ENCODE measurements around the gene BLTP3B.

Gene BLTP3B

GRCh38 chr12:100165356-100165755, 22.7 kb upstream of the BLTP3B start:
- Mint-ChIP-seq H3K4me1 (peaks cover 39% of the 10 kb centered on the region), H3K27me3 (ENCODE audit: low read depth) (peaks cover 10% of the 10 kb centered on the region), H3K4me3 (no peak overlapping the region), H3K27ac (no peak overlapping the region), H3K36me3 (ENCODE audit: low read depth) (peaks cover 4% of the 10 kb centered on the region), H3K9me3 (no peaks in the 10 kb centered on the region)
- TF ChIP-seq, protein P1, sequence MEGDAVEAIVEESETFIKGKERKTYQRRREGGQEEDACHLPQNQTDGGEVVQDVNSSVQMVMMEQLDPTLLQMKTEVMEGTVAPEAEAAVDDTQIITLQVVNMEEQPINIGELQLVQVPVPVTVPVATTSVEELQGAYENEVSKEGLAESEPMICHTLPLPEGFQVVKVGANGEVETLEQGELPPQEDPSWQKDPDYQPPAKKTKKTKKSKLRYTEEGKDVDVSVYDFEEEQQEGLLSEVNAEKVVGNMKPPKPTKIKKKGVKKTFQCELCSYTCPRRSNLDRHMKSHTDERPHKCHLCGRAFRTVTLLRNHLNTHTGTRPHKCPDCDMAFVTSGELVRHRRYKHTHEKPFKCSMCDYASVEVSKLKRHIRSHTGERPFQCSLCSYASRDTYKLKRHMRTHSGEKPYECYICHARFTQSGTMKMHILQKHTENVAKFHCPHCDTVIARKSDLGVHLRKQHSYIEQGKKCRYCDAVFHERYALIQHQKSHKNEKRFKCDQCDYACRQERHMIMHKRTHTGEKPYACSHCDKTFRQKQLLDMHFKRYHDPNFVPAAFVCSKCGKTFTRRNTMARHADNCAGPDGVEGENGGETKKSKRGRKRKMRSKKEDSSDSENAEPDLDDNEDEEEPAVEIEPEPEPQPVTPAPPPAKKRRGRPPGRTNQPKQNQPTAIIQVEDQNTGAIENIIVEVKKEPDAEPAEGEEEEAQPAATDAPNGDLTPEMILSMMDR (IDR thresholded peaks at IDR 0.05; ENCODE audit: unreplicated experiment in 3 of 3), result no peak

- H3K4me3 Mint-ChIP-seq, result peak overlapping the region; percentile 78 to 84 (median 82)
- no peaks in the 10 kb centered on the region for H3K9me3 Mint-ChIP-seq
- TF ChIP-seq, protein P1 (IDR thresholded peaks at IDR 0.05; ENCODE audit: unreplicated experiment in 3 of 3), result no peak
- peaks cover 10% of the 10 kb centered on the region for H3K27me3 Mint-ChIP-seq (ENCODE audit: low read depth)
- H3K4me1 Mint-ChIP-seq, result peaks cover 42% of the 10 kb centered on the region
- peak overlapping the region; percentile 61 to 88 (median 86) for H3K27ac Mint-ChIP-seq
- peaks cover 4% of the 10 kb centered on the region for H3K36me3 Mint-ChIP-seq (ENCODE audit: low read depth)
Observed at GRCh38 chr12:100164153-100164704, 21.6 kb upstream of the BLTP3B start.

DNA sequence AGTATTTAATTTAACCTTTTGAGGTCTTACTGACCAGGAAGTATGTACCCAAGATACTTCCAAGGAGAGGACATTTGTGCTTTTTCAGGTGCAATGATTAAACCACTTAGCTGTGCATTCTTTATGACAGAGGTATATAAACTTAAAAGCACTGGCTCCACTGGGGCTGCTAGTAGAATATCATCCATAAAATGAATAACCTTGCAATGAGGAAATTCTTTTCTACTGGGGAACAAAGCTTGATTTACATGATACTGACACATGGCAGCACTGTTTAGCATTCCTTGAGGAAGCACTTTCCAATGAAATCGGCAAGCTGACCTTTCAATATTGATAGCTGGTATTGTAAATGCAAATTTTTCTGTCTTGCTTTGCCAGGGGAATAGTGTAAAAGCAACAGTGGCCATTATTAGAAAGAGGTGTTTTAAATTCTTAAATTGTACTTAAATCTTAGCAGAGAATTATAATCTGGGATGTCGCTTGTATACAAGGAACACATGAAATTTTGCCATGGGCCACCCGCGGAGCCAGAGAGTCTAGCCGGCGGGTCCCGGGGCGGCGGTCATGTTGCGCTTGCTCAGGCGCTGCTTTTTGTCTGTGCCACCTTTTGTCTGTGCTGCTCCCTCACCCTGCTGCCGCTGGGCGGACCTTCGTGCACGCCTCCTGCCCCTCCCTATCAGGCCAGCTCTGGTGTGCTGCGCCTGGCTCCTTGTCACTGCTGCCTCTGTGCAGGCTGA, 20.9 kb upstream of the BLTP3B start:
- peaks cover 4% of the 10 kb centered on the region for H3K36me3 Mint-ChIP-seq (ENCODE audit: low read depth)
- no peaks in the 10 kb centered on the region for H3K9me3 Mint-ChIP-seq
- peak overlapping the region; percentile 78 to 84 (median 82) for H3K4me3 Mint-ChIP-seq
- H3K27ac Mint-ChIP-seq, result peak overlapping the region; percentile 61 to 88 (median 86)
- peaks cover 42% of the 10 kb centered on the region for H3K4me1 Mint-ChIP-seq
- peaks cover 10% of the 10 kb centered on the region for H3K27me3 Mint-ChIP-seq (ENCODE audit: low read depth)
- TF ChIP-seq, protein P1 (IDR thresholded peaks at IDR 0.05; ENCODE audit: unreplicated experiment in 3 of 3), result peak in 1 of 3 experiments; percentile 12

DNA sequence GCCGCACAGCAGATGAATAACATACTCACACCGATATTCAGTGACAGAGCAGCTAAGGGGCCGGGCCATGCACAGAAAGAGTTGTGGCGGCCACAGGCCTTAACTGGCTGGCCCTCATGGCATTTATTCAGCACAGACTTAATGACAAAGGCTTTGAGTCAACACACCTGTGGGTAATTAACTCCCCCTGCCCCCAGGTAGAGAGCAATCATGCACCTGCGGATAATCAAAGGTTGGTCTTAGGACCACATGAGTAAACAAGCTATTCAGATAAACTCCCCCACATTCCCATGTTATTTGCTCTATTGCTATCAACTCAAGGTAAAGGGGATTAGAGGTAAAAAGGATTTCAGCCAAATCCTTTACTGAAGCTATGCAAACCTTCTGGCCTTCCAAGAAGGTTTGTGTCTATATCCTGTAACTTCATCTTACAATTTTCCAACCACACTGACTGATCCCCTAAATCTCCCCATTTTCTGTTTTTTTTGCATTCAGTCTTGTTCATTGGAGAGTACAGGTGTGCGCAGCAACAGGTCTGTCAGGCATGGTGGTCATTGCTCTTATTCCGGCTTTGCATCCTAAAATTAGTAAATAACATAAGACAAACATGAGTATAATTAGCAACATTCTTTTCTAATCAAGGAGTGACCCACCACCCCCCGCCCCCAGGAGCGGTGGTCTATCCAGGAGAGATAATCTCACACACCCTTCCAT, 16.9 kb upstream of the BLTP3B start:
- Mint-ChIP-seq H3K9me3 (no peaks in the 10 kb centered on the region), H3K4me3 (no peak overlapping the region), H3K4me1 (peaks cover 36% of the 10 kb centered on the region), H3K36me3 (ENCODE audit: low read depth) (no peaks in the 10 kb centered on the region), H3K27me3 (ENCODE audit: low read depth) (peaks cover 11% of the 10 kb centered on the region), H3K27ac (no peak overlapping the region)
- TF ChIP-seq, protein P1 (IDR thresholded peaks at IDR 0.05; ENCODE audit: unreplicated experiment in 3 of 3), result no peak

DNA sequence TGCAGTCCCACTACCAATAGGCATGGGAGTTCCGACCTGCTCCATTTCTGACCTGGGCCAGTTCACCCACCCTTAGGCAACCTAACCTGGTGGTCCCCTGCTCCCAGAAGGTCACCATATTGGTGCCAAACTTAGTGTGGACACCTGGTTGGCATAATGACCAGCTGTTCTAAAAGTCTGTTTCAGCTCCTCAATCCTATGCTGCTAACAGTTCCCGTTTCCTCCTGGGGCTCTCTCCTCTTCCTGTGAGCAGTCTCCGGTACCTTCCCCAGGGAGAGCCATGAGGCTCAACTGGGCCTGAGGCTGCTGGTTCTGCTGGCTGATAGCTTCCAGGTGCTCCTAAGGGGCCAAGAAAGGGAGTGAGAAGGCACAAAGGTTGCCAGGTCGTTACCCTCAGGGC, 15.9 kb upstream of the BLTP3B start:
- no peak overlapping the region for H3K27ac Mint-ChIP-seq
- H3K9me3 Mint-ChIP-seq, result no peaks in the 10 kb centered on the region
- no peaks in the 10 kb centered on the region for H3K36me3 Mint-ChIP-seq (ENCODE audit: low read depth)

More for the DNA sequence above, 15.9 kb upstream of the BLTP3B start:
- H3K27me3 Mint-ChIP-seq (ENCODE audit: low read depth), result peaks cover 11% of the 10 kb centered on the region
- TF ChIP-seq, protein P1 (IDR thresholded peaks at IDR 0.05; ENCODE audit: unreplicated experiment in 3 of 3), result no peak
- peaks cover 26% of the 10 kb centered on the region for H3K4me1 Mint-ChIP-seq
- H3K4me3 Mint-ChIP-seq, result no peak overlapping the region

Measured in nephron (organoid).